ENCODE data around the gene ALG8.

GRCh38 chr11:78067704-78068103, 71.7 kb downstream of the ALG8 start:
- TF ChIP-seq, protein P1, sequence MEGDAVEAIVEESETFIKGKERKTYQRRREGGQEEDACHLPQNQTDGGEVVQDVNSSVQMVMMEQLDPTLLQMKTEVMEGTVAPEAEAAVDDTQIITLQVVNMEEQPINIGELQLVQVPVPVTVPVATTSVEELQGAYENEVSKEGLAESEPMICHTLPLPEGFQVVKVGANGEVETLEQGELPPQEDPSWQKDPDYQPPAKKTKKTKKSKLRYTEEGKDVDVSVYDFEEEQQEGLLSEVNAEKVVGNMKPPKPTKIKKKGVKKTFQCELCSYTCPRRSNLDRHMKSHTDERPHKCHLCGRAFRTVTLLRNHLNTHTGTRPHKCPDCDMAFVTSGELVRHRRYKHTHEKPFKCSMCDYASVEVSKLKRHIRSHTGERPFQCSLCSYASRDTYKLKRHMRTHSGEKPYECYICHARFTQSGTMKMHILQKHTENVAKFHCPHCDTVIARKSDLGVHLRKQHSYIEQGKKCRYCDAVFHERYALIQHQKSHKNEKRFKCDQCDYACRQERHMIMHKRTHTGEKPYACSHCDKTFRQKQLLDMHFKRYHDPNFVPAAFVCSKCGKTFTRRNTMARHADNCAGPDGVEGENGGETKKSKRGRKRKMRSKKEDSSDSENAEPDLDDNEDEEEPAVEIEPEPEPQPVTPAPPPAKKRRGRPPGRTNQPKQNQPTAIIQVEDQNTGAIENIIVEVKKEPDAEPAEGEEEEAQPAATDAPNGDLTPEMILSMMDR (IDR thresholded peaks at IDR 0.05), result no peak
- TF ChIP-seq POLR2A (IDR thresholded peaks at IDR 0.05), result no peak

Measured in right lobe of liver (tissue), 4 donors.